OCI-LY1 (cell line): ENCODE data around the gene PIP5K1C.

Source experiments
- H2AFZ ChIP-seq: fragments of 200-600 bp; sonication (generic), shearing (Covaris generic); 2 replicates; pipeline ENCODE4 v1.6.0; 2014; ENCODE audit warnings: antibody characterized with exemption, mild to moderate bottlenecking, low read length
- H3F3A ChIP-seq: fragments of 200-600 bp; sonication (generic), shearing (Covaris generic); 2 replicates; pipeline ENCODE4 v1.6.0; 2014; ENCODE audit warnings: mild to moderate bottlenecking, antibody characterized with exemption, low read length, moderate library complexity; ENCODE audit not compliant: insufficient read depth
- H3K27ac ChIP-seq: fragments of 200-600 bp; sonication (generic); 2 replicates; pipeline ENCODE4 v1.5.1; 2014; ENCODE audit warnings: low read length, mixed run types, mild to moderate bottlenecking, low read depth; ENCODE audit not compliant: poor library complexity, severe bottlenecking
- H3K27me3 ChIP-seq: fragments of 200-600 bp; sonication (generic); 2 replicates; pipeline ENCODE4 v1.6.0; 2014; ENCODE audit warnings: antibody characterized with exemption, mild to moderate bottlenecking, low read length, moderate library complexity; ENCODE audit not compliant: insufficient read depth
- H3K36me3 ChIP-seq: fragments of 200-600 bp; sonication (generic); 2 replicates; pipeline ENCODE4 v1.6.1; 2014; ENCODE audit warnings: mild to moderate bottlenecking, antibody characterized with exemption, low read length, moderate library complexity, mixed read lengths; ENCODE audit not compliant: insufficient read depth
- H3K4me1 ChIP-seq: fragments of 200-600 bp; sonication (generic); 2 replicates; pipeline ENCODE4 v1.5.1; 2014; ENCODE audit warnings: mild to moderate bottlenecking, low read length, moderate library complexity; ENCODE audit not compliant: insufficient read depth, severe bottlenecking
- H3K4me2 ChIP-seq: fragments of 200-600 bp; sonication (generic), shearing (Covaris generic); 2 replicates; pipeline ENCODE4 v1.6.1; 2014; ENCODE audit warnings: low read length
- H3K4me3 ChIP-seq: fragments of 200-600 bp; sonication (generic); 2 replicates; pipeline ENCODE4 v1.5.1; 2014; ENCODE audit warnings: low read length, low read depth, mild to moderate bottlenecking, mixed read lengths; ENCODE audit not compliant: poor library complexity, severe bottlenecking
- H3K79me2 ChIP-seq: fragments of 200-600 bp; shearing (Covaris generic); 2 replicates; pipeline ENCODE4 v1.6.1; 2016; ENCODE audit warnings: mixed run types, low read length, mixed read lengths; ENCODE audit not compliant: insufficient read depth
- H3K9ac ChIP-seq: fragments of 200-600 bp; sonication (generic), shearing (Covaris generic); 2 replicates; pipeline ENCODE4 v1.6.1; 2014; ENCODE audit warnings: mild to moderate bottlenecking, low read length, mixed read lengths
- H3K9me2 ChIP-seq: fragments of 200-600 bp; sonication (generic), shearing (Covaris generic); 2 replicates; pipeline ENCODE4 v1.6.1; 2014; ENCODE audit warnings: low read depth, mild to moderate bottlenecking, low read length, mixed read lengths
- H3K9me3 ChIP-seq: fragments of 200-600 bp; shearing (Covaris generic); 2 replicates; pipeline ENCODE4 v1.6.1; 2014; ENCODE audit warnings: low read length, mixed read lengths
- H4K20me1 ChIP-seq: fragments of 200-600 bp; sonication (generic), shearing (Covaris generic); 2 replicates; pipeline ENCODE4 v1.6.0; 2016; ENCODE audit warnings: mild to moderate bottlenecking, low read length; ENCODE audit not compliant: insufficient read depth
- CTCF ChIP-seq: fragments of 200-600 bp; sonication (generic), shearing (Covaris generic); IDR thresholded peaks from 2 replicates; pipeline ENCODE4 v1.5.1; 2017; ENCODE audit warnings: mild to moderate bottlenecking, antibody characterized with exemption, low read length, moderate library complexity, mixed read lengths
- EZH2 ChIP-seq: fragments of 200-600 bp; sonication (generic), shearing (Covaris generic); IDR thresholded peaks from 2 replicates; pipeline ENCODE4 v1.8.0; 2017; ENCODE audit warnings: borderline replicate concordance, mixed run types, mild to moderate bottlenecking, antibody characterized with exemption, low read length, moderate library complexity, mixed read lengths

Gene PIP5K1C

GRCh38 chr19:3620817-3621547, 79.3 kb downstream of the PIP5K1C start:
- Histone ChIP-seq H3K27ac (no peak overlapping the region), H3K4me3 (no peak overlapping the region), H4K20me1 (no peaks in the 10 kb centered on the region), H3K4me1 (peaks cover 13% of the 10 kb centered on the region), H3K4me2 (no peak overlapping the region), H3K9ac (no peak overlapping the region), H3K79me2 (peaks cover 13% of the 10 kb centered on the region), H3K27me3 (no peaks in the 10 kb centered on the region), H3F3A (no peaks in the 10 kb centered on the region), H3K36me3 (peaks cover 15% of the 10 kb centered on the region), H3K9me3 (no peaks in the 10 kb centered on the region), H3K9me2 (no peaks in the 10 kb centered on the region), H2AFZ (no peak overlapping the region)
- TF ChIP-seq CTCF (no peak), EZH2 (no peak)

- Histone ChIP-seq H3K4me1 (peaks cover 6% of the 10 kb centered on the region), H3K27me3 (no peaks in the 10 kb centered on the region), H3K36me3 (peaks cover 15% of the 10 kb centered on the region), H3K9me3 (no peaks in the 10 kb centered on the region), H3K4me3 (no peak overlapping the region), H3K4me2 (no peak overlapping the region), H2AFZ (no peak overlapping the region), H3K9ac (no peak overlapping the region), H3K27ac (no peak overlapping the region), H3F3A (no peaks in the 10 kb centered on the region), H4K20me1 (no peaks in the 10 kb centered on the region), H3K79me2 (peaks cover 6% of the 10 kb centered on the region), H3K9me2 (no peaks in the 10 kb centered on the region)
- TF ChIP-seq CTCF, result no peak
- TF ChIP-seq EZH2, result no peak
These were observed 80.0 kb downstream of the PIP5K1C start for GRCh38 chr19:3620145-3620816.

GRCh38 chr19:3619631-3620012, 80.6 kb downstream of the PIP5K1C start:
- no peaks in the 10 kb centered on the region for H3K9me3 ChIP-seq
- H3K9ac ChIP-seq, result no peak overlapping the region
- H3K4me2 ChIP-seq, result no peak overlapping the region

More at GRCh38 chr19:3619631-3620012, 80.6 kb downstream of the PIP5K1C start:
- Histone ChIP-seq H3K4me3 (no peak overlapping the region), H3K9me2 (no peaks in the 10 kb centered on the region), H3K27me3 (no peaks in the 10 kb centered on the region), H3F3A (no peaks in the 10 kb centered on the region), H2AFZ (no peak overlapping the region), H3K79me2 (no peaks in the 10 kb centered on the region), H3K36me3 (peaks cover 15% of the 10 kb centered on the region), H4K20me1 (no peaks in the 10 kb centered on the region), H3K27ac (no peak overlapping the region), H3K4me1 (no peaks in the 10 kb centered on the region)
- TF ChIP-seq CTCF (no peak), EZH2 (no peak)
